Ramos (cell line): ENCODE measurements around the gene C14orf180.

Experiments
- in situ Hi-C: fragments of 300-500 bp; cut with MboI; formaldehyde crosslinking; loops from one replicate; pipeline ENCODE4 v1.14.3; 2022; ENCODE audit warnings: low sequenced_read_pairs; ENCODE audit not compliant: unreplicated experiment

The C14orf180 gene

DNA sequence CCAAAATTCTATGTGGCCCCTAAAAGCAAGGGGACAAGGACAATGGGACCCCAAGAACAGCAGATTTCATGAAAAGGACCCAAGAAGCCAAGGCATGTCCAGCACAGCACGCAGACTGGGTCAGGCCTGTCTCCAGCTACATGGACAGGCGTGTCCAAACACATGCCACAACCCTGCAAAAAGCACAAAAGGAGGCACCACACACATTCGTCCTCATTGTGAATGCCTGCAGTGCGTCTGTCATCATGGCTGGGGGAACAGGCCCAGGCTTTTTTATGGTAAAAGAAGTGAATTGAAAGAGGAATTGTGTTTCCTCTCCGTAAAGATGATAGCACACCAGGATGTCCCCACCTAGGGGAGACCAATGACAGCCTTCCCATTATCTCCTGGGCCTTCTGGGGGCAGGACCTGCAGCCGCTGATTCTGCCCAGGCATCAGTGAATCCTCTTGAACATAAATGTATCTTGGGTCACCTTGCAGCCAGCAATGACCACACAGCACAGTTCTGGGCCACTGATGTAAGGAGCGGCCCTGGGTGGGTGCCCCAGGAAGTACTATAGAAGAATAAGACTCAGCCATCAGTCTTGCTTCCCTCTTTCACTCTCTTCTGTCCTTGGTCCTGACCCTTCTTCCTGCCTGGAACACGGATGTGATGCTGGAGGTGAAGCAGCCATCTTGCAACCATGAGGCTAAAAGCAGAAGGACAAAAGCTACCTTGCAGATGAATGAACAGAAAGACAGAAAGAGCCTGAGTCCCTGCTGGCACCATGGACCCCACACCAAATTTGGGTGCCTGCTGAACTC lies 29.8 kb upstream of the C14orf180 start:
- in situ Hi-C loops = no loop called here

DNA sequence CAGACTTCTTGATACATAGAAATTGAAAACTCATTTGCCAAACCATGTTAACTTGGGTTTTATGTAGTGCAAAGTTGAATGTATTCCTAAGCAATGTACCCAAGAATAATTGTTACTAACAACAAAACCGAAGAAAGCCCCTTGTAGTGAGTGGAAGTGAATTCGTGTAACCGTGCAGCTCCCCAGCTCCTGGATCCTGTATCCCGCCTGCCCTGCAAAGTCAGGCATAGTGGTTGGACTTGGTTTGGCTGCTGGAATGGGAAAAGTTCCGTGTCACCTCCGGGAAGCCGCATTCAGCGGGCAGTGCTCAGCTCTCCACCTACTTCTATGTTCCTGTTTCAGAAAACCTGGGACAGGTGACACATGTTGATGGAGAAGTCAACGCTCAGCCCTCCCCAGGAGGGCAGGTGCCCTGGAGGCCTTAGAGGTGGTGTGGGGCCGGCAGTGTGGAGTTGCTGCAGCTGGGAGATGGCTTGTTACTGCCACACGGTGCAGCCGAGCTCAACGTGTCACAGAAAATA lies 29.2 kb upstream of the C14orf180 start:
- in situ Hi-C loops = no loop called here

DNA sequence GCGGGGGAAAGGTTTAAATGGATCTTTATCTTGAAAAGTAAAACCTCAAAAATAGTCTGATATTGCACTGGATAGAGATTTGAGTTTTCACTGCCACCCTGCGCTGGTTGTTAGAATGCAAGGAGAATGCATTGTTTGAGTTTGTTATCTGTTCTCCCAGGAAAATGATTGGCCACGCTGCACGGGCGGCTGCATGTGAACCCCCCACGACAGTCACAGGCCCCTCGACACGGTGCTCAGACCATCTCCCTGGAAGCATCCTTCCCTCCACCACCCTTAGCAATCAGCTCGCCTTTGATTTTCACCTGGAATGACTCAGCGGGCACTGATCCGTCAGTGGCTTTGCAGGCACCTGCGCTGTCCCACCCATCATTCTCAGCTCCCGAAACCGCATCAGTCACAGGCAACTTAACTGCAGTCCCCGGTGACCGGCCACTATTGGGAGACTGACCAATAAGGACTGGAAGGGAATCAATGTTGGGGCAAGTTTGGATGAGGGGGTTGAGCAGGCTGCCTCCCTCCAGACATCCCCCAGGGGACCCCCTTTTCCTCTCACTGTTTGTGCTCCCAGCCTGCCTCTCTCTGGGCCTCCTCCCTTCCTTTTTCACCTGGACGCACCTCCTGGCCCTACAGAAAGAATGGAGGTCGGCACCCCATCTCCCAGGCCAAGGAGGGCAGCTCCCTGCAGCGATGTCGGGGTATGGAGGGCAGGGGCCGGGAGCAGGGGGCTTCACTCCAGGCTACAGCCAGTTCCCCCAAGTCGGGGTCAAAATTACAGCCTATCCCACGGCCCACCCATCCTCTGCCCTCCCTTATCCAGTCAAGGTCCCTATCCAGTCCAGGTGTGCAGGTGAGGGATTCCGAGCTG lies 28.5 kb upstream of the C14orf180 start:
- in situ Hi-C loops = no loop called here

DNA sequence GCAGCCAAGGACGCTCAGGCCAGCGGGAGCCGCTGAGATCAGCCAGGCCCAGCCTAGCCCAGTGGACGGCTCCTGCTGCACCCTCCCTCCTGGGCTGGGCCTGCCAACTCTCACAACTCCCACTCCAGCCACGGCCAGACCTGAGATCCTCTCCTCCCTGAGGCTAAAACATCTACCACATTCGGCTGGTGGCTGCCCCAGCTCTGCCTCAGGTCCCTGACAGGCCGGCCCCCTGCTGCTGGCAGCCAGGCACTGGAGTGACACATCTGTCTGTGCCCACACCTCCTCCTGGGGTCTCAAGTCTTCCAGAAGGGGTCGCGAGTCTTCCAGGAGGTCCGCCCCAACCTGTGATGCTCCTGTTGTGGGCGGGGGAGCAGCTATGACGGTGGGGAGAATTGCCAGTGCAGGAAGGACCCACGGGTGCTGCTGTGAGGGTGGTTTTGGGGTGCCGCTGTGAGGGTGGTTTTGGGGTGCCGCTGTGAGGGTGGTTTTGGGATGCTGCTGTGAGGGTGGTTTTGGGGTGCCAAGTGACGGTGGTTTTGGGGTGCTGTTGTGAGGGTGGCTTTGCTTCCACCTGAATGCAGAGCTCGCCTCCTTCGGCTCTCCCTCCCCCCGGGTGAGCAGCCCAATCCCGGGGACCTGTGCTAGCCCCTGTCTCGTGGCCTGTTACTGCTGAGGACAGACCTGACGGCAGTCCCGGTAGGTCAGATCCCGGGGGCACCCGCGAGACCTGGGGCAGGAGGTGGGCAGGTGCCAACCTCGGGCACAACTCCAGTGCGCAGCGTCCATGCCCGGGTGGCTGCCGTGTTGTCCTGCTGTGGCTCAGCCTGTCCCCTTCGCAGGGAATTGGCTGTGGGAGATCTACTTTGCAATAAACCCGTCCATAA lies 27.5 kb upstream of the C14orf180 start:
- in situ Hi-C loops = no loop called here

DNA sequence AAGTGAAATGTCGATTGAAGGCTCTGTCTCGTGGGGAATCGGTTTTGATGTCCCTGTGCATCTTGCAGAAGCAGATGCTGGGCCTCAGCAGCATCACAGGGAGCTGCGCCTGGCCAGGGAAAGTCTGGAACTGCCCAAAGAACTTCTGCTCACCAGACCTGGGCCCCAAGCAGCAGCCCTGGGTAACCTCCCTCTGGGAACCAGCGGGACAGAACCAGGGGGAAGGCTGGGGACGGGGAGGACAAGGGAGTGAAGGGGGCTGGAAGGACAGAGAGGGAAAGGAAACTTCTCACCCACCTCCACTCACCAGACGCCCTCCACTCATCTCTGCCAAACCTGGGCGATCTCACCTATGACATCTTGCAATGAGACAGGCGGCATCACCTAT lies 26.8 kb upstream of the C14orf180 start:
- in situ Hi-C loops = no loop called here

DNA sequence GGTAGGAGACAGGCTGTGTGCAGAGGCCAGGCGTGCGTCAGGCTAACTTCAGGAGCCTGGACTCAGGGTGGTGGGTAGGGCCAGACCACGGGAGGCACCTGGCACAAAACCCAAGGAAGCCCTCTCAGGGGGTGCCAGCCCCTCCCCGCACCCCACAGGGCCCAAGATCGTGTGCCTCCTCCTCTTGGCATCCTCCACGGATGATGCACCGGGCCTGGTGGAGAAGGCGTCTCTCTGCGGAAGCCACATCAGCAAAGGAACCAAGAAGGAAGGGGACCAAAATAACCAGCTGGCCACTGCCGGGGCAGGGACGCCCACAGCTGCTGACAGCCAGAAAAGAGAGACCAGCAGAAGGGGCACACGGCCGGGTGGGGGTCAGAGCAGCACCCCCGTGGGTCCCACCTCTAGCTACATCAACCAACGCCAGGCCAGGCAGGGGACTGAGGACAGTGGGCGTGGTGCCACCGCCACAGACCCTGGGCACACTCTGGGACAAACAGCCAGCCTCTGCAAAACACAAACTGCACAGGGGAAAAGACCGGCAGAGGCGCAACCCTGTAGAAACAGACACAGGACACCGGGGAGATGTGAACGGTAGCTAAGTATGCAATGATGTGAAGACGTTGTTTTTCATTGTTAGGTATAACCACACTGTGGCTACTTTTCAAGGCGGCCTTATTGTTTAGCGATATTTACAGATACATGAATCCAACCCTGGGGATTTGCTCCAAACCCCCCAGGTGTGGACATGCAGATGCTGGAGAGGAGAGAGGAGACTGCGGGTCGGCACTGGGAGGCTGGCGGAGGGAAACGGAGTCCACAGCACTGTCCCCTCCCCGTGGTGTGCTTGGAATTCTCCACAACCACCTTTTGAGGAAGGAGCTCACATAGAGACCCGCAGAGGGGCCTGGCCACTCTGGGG lies 26.1 kb upstream of the C14orf180 start:
- in situ Hi-C loops = no loop called here

DNA sequence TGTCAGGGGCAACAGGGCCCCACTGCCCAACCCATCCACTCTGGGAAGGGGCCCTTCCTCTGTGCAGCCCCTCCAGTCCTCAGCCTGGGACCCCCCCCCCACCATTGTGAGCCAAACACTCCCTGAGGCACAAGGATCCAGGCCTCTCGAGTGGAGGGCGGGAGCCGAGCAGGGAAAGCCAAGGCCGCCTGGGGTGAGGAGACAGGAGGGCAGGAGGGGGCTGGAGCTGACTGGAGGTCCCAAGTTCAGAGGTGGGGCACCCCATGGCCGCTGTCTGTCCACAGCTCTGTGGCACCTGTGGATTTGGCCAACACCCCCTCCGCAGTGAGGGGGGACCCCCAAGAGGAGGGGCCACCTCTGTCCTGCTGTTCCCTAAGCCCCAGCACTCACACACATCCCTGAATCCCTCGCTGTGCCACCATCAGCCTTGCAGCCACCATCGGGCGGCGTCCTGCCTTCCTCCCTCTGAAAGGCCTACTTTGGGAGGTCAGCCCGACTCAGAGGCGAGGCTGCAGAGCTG lies 25.4 kb upstream of the C14orf180 start:
- in situ Hi-C loops = no loop called here

DNA sequence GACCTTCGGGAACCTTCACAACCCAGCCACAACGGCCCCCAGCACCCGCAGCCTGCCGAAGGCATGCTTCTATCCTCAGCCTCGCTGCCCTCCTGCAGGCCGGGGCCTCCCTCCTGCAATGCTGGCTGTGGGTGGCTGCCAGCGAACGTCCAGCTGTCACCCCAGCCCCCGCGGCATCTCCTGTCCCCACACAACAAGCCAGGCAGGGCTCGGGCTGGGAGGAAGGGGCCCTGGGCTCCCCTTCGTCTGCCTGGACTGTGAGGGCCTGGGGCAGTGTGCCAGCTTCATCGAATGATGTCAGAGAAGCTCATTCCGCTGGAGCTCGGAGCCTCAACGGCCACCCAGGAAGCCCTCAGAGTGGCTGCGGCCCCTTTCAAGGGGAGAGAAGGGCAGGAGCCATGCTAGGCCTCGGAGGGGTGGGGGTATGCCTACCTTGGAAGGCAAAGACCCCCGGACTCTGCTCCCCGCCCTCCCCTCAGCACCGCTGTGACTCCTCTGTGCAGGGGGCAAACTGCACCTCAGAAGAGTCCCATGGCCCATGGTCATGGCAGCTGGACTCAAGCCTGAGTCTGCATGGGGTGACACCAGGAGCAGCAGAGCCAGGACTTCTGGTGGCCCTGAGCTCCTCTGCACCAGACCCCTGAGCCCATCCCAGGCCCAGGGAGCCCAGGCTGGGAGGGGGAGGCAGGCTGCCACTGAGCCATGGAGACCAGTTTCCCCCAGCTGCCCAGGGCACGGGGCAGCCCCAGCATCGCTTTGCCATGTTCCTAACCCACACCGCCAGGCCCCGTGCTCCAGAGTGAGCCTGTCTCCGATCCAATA lies 24.7 kb upstream of the C14orf180 start:
- in situ Hi-C loops = no loop called here

DNA sequence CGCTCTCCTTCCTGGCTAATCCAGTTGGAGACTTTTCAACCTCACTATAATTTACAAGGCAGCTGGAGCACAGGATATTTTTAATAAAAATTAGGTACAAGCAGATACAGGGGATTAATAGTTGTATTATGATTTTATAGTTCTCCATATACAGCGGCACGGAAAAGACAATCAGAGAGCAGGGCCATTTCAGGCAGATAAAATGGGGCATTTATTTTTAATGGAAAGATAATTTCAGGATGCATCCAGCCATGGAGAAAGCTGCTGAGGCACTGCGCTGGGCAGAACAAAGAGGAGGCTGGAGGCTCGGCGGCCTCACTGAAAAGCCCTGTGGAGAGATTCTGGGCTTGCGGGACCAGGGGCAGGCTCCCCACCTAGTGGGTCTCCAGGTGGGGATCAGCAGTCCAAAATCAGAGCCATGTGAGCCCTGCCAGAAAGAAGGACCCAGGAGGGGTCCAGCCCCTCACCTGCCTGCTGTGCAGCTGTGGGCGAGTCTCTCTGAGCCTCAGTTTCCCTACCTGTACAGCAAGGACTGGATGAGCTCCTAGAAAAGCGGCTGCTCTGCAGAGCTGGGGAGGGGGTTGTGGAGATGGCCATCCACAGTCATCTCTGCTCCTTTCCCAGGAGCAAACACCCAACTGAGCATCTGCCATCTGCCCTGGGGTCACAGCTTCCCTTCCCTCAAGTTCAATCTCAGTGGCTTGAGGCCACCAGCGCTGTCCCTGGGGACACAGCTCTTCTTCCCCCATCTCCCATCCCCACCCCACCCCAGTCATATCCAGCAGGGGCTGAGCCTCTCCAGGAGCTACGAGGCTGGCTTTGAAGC lies 23.9 kb upstream of the C14orf180 start:
- in situ Hi-C loops = no loop called here

DNA sequence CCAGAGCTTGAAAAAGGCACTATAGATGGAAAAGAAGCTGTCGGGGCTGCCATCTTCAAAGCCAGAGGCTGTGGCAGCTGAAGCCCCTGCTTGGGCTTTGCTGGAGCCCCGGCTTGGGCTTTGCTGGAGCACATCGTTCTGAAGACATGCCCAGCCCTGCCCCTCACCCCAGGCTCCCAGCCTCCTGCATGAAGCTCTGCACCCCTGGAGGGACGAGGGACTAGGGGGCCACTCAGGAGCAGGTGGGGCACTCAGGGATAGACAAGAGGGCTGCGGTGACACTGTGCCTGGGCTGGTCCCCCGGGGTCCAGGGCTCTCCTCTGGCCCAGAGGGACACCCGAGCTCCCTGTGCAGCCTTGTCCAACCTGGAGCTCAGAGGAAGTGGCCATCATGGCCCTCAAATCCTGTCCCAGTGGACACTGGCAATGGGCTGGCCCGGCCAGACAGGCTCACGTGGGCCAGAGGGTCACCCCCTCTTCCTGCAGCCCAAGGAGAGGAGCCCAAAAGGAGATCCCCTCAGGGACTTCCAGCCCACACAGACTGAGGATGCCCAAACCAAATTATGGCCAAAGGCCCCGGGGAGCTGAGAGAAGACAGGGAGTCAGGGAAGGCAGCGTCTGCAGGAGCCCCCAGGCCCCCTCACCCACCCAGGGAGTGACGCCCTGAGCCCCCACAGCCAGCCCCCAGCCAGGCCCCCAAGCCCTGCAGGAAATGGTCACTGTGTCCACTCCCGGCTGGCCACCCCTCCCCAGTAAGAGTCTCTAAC lies 23.1 kb upstream of the C14orf180 start:
- in situ Hi-C loops = no loop called here

DNA sequence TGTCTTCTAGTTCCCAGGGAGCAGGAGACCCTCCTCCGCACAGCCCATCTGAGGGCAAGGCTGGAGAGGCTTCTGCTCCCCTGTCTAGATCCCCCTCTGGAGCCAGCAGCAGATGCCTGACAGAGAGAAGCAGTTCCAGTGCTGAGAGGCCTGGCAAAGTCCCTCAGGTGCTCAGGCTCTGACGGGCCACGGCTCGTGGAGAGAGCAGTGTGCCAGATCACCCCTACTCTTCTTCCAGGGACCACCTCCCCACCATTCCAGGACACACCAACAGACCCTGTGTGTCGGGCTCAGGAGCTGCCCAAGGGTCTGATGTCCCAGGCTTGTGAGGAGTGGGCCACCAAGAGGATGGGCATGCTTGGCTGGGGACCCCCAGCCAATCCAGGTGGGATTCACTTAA lies 22.5 kb upstream of the C14orf180 start:
- in situ Hi-C loops = no loop called here

DNA sequence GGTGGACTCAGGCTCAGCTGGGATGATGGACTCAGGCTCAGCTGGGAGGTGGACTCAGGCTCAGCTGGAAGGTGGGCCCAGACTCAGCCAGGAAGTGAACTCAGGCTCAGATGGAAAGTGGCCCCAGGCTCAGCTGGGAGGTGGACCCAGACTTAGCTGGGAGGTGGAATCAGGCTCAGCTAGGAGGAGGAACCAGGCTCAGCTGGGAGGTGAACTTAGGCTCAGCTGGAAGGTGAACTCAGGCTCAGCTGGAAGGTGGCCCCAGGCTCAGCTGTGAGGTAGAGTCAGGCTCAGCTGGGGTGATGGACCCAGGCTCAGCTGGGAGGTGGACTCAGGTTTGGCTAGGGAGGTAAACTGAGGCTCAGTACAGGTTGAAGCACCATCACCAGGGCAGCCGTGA lies 21.8 kb upstream of the C14orf180 start:
- in situ Hi-C loops = no loop called here

DNA sequence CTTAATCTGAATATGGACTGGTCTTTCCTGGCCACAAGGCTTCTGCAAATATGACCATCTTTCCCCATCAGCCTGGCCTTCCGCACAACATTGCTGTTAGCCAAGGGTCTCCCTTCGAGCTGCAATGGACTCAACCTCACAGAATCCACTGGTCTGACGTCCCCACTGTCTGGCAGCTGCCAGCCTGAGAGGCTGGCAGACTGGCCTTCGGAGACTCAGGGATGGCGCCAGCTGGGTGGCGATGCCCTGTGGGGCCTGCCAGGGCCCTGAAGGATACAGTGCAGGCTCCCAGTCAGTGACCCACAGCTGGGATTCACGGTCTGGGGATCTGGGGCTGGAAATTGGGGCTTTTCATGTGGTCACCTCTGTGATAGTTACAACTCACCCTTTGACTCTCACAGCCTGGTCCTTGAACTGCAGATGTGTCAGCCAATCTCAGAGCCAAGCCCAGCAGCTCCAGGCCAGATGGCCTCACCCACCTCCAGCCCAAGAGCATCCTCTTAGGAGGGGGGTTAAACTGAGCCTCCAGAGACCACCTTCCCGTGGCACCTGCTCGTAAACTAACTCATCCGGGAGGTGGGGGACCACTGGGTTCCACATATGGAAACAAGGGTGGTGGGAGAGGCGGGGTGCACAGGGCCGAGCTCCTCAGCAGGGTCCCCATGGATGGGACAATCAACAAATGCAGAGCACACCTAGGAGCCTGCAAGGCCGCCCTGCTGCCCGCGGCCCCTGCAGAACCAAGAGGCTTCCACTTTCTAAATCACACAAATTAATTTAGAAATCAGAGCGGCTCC lies 21.1 kb upstream of the C14orf180 start:
- in situ Hi-C loops = no loop called here

DNA sequence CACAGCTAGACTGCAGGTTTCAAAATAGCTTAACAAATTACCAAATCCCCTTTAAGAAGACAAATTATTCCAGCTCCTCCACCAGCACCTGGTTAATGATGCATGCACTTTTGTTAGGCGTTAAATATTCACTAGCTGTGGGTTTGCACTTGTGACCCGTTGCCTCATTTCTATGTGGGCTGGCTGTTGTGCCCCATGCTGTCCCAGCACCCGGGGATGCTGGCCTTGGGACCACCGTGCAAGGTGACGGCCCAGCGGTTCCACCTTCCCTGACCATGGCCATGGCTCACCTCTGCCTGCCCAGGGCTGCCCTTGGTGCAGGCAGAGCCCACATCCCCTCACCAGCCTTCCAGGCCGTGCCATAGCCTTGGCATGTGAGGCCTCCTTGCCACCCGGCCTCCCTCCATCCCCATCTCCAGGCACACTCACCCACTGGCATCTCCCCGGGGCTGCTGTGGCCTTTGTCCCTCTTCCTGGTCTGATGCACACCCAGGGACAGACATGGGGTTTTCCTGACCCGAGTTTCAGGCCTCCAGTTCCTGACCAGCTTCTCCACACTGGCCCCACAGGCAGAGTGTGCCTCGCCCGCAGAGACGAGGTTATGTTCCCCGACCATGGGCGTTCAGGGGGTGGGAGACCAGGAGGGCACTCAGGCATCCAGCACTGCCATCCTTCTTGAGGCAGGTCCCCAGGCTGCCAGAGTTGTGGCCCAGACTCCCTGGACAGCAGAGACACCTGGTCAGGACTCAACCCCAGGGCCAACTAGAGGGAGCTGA lies 20.3 kb upstream of the C14orf180 start:
- in situ Hi-C loops = no loop called here
